ENCODE results near the gene TOMM40L.
A peak's percentile ranks its signal among the peaks of the same experiment; 100 is the strongest.
"Not testable (repeated sequence)": the region's sequence is repeated elsewhere in the genome, so short reads cannot be mapped to it uniquely, and the experiment has no call there.

The TOMM40L gene

DNA sequence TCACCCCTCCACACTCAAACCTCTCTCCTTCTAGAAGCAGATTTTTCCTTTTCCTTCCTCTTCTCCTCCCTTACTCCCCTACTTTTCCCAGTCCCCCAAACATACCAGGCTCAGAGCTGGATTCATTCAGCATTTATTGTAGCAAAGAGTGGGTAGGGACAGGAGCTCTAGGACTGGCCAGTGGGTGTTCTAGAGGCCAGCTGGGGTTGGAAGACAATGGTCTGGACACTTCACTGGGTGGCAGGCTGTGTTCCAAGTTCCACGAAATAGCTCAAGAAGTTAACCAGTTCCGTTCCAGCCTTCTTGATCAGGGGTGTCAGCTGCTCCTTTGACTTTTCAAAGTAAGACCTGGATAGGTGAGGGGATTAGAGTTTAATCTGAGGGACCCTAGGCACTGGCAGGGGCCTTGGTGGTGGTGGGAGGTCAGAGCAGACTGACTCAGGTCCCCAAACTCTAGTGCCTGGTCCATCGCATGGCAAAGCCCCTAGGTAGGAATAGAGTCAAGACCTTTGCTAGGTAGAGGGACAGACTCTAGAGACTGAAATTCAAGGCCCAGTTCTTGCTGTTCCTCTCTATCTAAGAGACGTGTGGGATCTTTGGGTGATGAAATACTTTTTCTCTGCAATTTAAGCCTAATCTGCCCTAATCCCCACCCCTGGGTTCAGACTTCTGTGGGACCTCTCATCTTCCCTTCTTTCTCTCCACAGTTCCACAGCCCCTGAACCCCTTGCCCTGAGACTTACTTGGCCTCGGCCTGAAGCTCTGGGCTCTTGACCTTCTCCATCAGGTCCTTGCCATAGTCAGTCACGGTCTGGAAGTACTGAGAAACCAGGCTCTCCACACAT, 3.5 kb upstream of the TOMM40L start:
- peaks cover 18% of the 10 kb centered on the region for H3K4me1 ChIP-seq (ENCODE audit: control insufficient read depth, insufficient read depth, low read length)
- no peaks in the 10 kb centered on the region for H3K27me3 ChIP-seq (ENCODE audit: control insufficient read depth in 1 of 2, insufficient read depth in 2 of 2, low read length in 2 of 2)
- H3K36me3 ChIP-seq (ENCODE audit: control insufficient read depth in 2 of 2, insufficient read depth in 2 of 2, low read length in 2 of 2) = no peaks in the 10 kb centered on the region
- H3K4me3 ChIP-seq (ENCODE audit: low read length in 2 of 2) = no peak overlapping the region
- no peak overlapping the region for H3K27ac ChIP-seq (ENCODE audit: low read length)
- H3K9me3 ChIP-seq (ENCODE audit: control insufficient read depth in 2 of 2, low read length in 2 of 2) = no peaks in the 10 kb centered on the region
- H3K9ac ChIP-seq (ENCODE audit: low read length in 2 of 2) = no peak overlapping the region

DNA sequence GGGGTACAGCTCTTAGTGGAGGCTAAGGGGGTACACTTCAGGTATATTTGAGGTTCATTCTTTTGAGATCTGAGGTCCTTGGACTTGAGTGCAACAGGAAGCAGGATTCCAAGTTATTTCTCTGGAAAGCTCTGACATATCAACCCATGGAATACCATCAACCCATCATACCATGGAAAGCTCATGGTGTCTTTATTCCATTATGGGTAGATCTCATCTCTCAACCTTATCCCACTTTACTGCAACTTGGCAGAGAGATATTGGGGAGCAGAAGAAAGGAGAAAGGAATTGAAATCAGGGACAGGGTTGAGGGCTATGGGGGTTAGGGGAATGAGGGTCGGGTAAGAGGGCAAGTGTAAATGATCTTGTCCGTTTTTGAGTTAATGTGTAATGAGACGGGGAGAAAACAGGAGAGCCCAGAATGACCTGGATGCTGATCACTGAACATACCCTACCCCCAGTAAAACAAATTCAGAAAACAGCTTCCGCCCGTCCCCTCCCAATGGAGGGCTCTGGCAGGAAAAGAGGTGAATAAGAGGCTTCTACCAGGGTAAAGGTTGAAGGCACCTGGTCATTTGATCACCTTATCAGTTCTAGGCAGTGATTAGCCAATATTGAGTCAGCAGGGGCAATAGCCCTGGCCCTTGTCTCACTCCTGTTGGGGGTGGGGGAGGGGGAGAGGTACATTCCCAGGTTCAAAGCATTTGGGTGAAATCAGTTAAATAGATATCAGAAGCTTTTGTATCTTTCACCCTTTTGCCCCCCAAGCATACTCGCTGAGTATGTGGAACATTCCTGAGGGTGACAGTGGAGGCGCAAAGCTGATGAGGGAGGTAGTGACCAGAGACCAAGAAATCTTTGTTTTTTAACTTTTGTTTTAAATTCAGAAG, 1.8 kb upstream of the TOMM40L start:
- peaks cover 24% of the 10 kb centered on the region for H3K4me1 ChIP-seq (ENCODE audit: control insufficient read depth, insufficient read depth, low read length)
- H3K9me3 ChIP-seq (ENCODE audit: control insufficient read depth in 2 of 2, low read length in 2 of 2) = no peaks in the 10 kb centered on the region
- no peaks in the 10 kb centered on the region for H3K27me3 ChIP-seq (ENCODE audit: control insufficient read depth in 1 of 2, insufficient read depth in 2 of 2, low read length in 2 of 2)
- H3K36me3 ChIP-seq (ENCODE audit: control insufficient read depth in 2 of 2, insufficient read depth in 2 of 2, low read length in 2 of 2) = peaks cover 9 to 10% of the 10 kb centered on the region in 2 donors
- no peak overlapping the region for H3K4me3 ChIP-seq (ENCODE audit: low read length in 2 of 2)
- no peak overlapping the region for H3K27ac ChIP-seq (ENCODE audit: low read length)
- no peak overlapping the region for H3K9ac ChIP-seq (ENCODE audit: low read length in 2 of 2)

DNA sequence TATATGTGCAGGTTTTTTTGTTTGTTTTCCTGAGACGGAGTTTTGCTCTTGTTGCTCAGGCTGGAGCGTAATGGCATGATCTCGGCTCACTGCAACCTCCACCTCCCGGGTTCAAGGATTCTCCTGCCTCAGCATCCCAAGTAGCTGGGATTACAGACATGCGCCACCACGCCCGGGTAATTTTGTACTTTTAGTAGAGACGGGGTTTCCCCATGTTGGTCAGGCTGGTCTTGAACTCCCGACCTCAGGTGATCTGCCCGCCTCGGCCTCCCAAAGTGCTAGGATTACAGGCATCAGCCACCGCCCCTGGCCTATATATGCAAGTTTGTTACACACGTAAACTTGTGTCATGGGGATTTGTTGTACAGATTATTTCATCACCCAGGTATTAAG, 1.2 kb upstream of the TOMM40L start:
- H3K4me3 ChIP-seq (ENCODE audit: low read length in 2 of 2); H3K9me3 ChIP-seq (ENCODE audit: control insufficient read depth in 2 of 2, low read length in 2 of 2); H3K27ac ChIP-seq (ENCODE audit: low read length); H3K9ac ChIP-seq (ENCODE audit: low read length in 2 of 2); H3K27me3 ChIP-seq (ENCODE audit: control insufficient read depth in 1 of 2, insufficient read depth in 2 of 2, low read length in 2 of 2): not testable (repeated sequence)
- Histone ChIP-seq H3K36me3 (ENCODE audit: control insufficient read depth in 2 of 2, insufficient read depth in 2 of 2, low read length in 2 of 2) (peaks cover 13 to 15% of the 10 kb centered on the region in 2 donors), H3K4me1 (ENCODE audit: control insufficient read depth, insufficient read depth, low read length) (peaks cover 24% of the 10 kb centered on the region)

DNA sequence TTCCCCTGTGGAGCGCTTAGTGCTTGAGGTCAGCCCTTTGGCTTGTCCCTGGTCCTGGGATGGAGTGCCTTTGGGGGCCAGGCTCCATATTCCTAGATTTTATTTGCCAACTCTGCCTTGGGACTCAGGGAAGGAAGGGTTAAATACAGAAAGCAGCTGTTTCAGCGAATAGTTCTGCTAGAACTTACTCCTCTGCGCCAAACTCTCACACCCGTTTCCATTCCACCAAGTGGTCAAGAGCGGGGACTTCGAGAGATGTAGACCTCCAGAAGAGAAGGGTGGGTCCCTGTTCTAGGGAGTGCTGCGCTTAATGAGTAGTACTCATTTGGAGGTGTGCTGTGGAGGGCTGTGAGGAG, 704 bp upstream of the TOMM40L start:
- H3K27me3 ChIP-seq (ENCODE audit: control insufficient read depth in 1 of 2, insufficient read depth in 2 of 2, low read length in 2 of 2) = no peaks in the 10 kb centered on the region
- peak overlapping the region; percentile 53 for H3K27ac ChIP-seq (ENCODE audit: low read length)
- peaks cover 24% of the 10 kb centered on the region for H3K4me1 ChIP-seq (ENCODE audit: control insufficient read depth, insufficient read depth, low read length)
- peak overlapping the region in 1 of 2 donors; percentile 15 for H3K4me3 ChIP-seq (ENCODE audit: low read length in 2 of 2)
- H3K9ac ChIP-seq (ENCODE audit: low read length in 2 of 2) = no peak overlapping the region
- no peaks in the 10 kb centered on the region for H3K9me3 ChIP-seq (ENCODE audit: control insufficient read depth in 2 of 2, low read length in 2 of 2)
- peaks cover 16 to 18% of the 10 kb centered on the region in 2 donors for H3K36me3 ChIP-seq (ENCODE audit: control insufficient read depth in 2 of 2, insufficient read depth in 2 of 2, low read length in 2 of 2)

DNA sequence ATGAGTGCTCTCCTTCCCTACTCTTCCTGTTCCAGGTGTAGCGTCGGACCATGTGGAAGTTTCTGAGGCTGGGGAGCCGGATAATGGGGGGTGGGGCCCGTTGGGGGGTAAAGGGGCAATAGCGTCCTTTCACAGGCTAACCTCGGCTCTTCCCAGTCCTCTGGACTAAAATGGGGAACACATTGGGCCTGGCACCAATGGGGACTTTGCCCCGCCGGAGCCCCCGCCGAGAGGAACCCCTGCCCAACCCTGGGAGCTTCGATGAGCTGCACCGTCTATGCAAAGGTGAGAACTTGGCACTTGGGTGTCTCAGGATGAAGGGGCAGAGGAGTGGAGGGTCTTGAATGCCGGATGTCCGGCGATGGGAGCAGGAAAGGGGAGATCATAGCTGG, 456 bp downstream of the TOMM40L start:
- Histone ChIP-seq H3K9ac (ENCODE audit: low read length in 2 of 2) (peak overlapping the region; percentile 85 to 89), H3K4me1 (ENCODE audit: control insufficient read depth, insufficient read depth, low read length) (peaks cover 24% of the 10 kb centered on the region), H3K36me3 (ENCODE audit: control insufficient read depth in 2 of 2, insufficient read depth in 2 of 2, low read length in 2 of 2) (peaks cover 16 to 24% of the 10 kb centered on the region in 2 donors), H3K4me3 (ENCODE audit: low read length in 2 of 2) (peak overlapping the region; percentile 91 to 99), H3K27ac (ENCODE audit: low read length) (peak overlapping the region; percentile 49), H3K9me3 (ENCODE audit: control insufficient read depth in 2 of 2, low read length in 2 of 2) (no peaks in the 10 kb centered on the region), H3K27me3 (ENCODE audit: control insufficient read depth in 1 of 2, insufficient read depth in 2 of 2, low read length in 2 of 2) (no peaks in the 10 kb centered on the region)

DNA sequence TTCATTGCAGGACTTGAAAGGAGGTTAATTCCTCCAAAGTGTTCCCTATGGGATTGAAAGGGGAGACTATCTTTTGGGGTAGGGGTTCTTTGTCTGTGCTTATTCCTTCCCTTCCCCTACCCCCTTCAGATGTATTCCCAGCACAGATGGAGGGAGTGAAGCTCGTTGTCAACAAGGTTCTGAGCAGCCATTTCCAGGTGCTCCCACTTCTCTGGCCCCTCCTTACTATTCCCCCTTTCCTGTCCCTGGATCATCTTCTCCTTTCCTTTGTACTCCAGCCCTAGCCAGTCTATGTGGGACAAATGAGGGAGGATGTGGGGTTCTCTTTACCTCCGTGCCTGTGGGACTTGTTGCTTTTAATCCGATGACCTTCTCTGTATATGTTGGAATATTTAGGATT, 899 bp downstream of the TOMM40L start:
- H3K27me3 ChIP-seq (ENCODE audit: control insufficient read depth in 1 of 2, insufficient read depth in 2 of 2, low read length in 2 of 2) = no peaks in the 10 kb centered on the region
- H3K27ac ChIP-seq (ENCODE audit: low read length) = no peak overlapping the region
- peaks cover 24% of the 10 kb centered on the region for H3K4me1 ChIP-seq (ENCODE audit: control insufficient read depth, insufficient read depth, low read length)
- no peaks in the 10 kb centered on the region for H3K9me3 ChIP-seq (ENCODE audit: control insufficient read depth in 2 of 2, low read length in 2 of 2)
- H3K9ac ChIP-seq (ENCODE audit: low read length in 2 of 2) = peak overlapping the region; percentile 62 to 85
- H3K36me3 ChIP-seq (ENCODE audit: control insufficient read depth in 2 of 2, insufficient read depth in 2 of 2, low read length in 2 of 2) = peaks cover 16 to 24% of the 10 kb centered on the region in 2 donors
- H3K4me3 ChIP-seq (ENCODE audit: low read length in 2 of 2) = peak overlapping the region; percentile 91 to 99

DNA sequence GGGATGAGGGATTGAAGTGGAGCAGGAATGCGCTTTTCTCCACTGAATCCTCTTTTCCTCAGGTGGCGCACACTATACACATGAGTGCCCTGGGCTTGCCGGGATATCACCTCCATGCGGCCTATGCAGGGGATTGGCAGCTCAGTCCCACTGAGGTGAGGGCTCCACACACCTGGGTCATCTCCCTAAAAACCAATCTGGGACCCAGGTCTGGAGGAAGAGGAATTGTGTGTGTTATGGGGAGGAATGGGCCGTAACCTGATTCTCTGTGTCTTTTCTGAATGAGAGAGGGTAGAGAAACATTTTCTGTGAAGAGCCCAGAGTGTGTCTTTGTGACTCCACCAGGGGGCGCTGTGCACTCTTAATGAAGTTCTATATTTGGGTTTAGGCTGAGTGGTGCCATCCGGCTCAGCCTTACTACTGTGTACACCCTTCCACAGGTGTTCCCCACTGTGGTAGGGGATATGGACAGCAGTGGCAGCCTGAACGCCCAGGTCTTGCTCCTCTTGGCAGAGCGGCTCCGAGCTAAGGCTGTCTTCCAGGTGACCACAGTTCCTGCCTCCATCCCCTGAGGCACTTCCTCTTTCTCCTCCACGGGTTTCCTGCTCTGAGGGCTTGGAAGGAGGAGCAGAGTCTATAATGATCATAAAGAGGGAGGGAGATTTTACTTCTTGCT, 1.5 kb downstream of the TOMM40L start:
- H3K27ac ChIP-seq (ENCODE audit: low read length) = no peak overlapping the region
- no peaks in the 10 kb centered on the region for H3K27me3 ChIP-seq (ENCODE audit: control insufficient read depth in 1 of 2, insufficient read depth in 2 of 2, low read length in 2 of 2)
- H3K4me1 ChIP-seq (ENCODE audit: control insufficient read depth, insufficient read depth, low read length) = peaks cover 24% of the 10 kb centered on the region
- H3K9me3 ChIP-seq (ENCODE audit: control insufficient read depth in 2 of 2, low read length in 2 of 2) = no peaks in the 10 kb centered on the region
- peak overlapping the region; percentile 91 to 99 for H3K4me3 ChIP-seq (ENCODE audit: low read length in 2 of 2)
- H3K9ac ChIP-seq (ENCODE audit: low read length in 2 of 2) = peak overlapping the region; percentile 36 to 85
- H3K36me3 ChIP-seq (ENCODE audit: control insufficient read depth in 2 of 2, insufficient read depth in 2 of 2, low read length in 2 of 2) = peaks cover 16 to 24% of the 10 kb centered on the region in 2 donors

DNA sequence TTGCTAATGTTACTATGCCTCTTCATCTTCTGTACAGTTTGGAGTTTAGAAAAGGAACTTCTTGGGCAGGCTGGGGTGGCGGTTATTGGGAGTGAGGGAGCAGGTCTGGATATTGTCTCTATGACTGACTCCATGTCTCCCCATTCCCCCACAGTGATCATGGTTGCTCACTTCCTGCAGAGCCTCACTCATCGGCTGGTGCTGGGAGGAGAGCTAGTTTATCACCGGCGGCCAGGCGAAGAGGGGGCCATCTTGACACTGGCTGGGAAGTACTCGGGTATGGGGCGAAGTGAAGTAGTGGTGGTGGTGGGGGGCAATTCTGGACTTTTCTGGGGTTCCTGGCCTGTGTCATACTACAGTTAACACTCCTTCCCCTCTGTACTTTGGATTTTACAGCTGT, 2.2 kb downstream of the TOMM40L start:
- Histone ChIP-seq H3K9me3 (ENCODE audit: control insufficient read depth in 2 of 2, low read length in 2 of 2) (no peaks in the 10 kb centered on the region), H3K36me3 (ENCODE audit: control insufficient read depth in 2 of 2, insufficient read depth in 2 of 2, low read length in 2 of 2) (peaks cover 16 to 24% of the 10 kb centered on the region in 2 donors), H3K27ac (ENCODE audit: low read length) (no peak overlapping the region), H3K27me3 (ENCODE audit: control insufficient read depth in 1 of 2, insufficient read depth in 2 of 2, low read length in 2 of 2) (no peaks in the 10 kb centered on the region), H3K9ac (ENCODE audit: low read length in 2 of 2) (no peak overlapping the region), H3K4me3 (ENCODE audit: low read length in 2 of 2) (peak overlapping the region in 1 of 2 donors; percentile 99), H3K4me1 (ENCODE audit: control insufficient read depth, insufficient read depth, low read length) (peaks cover 24% of the 10 kb centered on the region)

DNA sequence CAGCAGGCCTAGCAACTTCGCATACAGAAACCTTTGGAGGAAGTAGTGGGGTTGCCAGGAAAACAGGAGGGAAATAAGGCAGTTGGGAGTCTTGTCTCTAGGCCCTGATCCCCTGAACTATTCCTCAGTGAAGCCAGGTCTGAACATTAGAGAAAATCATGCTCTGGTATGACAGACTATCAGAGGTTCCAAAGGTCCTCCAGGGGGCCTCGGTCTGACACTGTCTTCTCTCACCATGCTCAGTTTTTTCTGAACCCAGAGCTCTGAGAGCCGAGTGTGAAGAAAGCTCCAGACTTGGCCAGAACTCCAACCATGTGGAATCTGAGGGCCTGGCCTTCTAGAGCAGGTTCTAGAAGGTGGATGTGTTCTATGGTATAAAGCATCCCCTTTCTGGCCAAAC, 4.0 kb downstream of the TOMM40L start:
- H3K4me1 ChIP-seq (ENCODE audit: control insufficient read depth, insufficient read depth, low read length) = peaks cover 24% of the 10 kb centered on the region
- H3K36me3 ChIP-seq (ENCODE audit: control insufficient read depth in 2 of 2, insufficient read depth in 2 of 2, low read length in 2 of 2) = peaks cover 16 to 24% of the 10 kb centered on the region in 2 donors
- no peaks in the 10 kb centered on the region for H3K27me3 ChIP-seq (ENCODE audit: control insufficient read depth in 1 of 2, insufficient read depth in 2 of 2, low read length in 2 of 2)
- no peak overlapping the region for H3K9ac ChIP-seq (ENCODE audit: low read length in 2 of 2)
- no peak overlapping the region for H3K27ac ChIP-seq (ENCODE audit: low read length)
- no peak overlapping the region for H3K4me3 ChIP-seq (ENCODE audit: low read length in 2 of 2)
- no peaks in the 10 kb centered on the region for H3K9me3 ChIP-seq (ENCODE audit: control insufficient read depth in 2 of 2, low read length in 2 of 2)

DNA sequence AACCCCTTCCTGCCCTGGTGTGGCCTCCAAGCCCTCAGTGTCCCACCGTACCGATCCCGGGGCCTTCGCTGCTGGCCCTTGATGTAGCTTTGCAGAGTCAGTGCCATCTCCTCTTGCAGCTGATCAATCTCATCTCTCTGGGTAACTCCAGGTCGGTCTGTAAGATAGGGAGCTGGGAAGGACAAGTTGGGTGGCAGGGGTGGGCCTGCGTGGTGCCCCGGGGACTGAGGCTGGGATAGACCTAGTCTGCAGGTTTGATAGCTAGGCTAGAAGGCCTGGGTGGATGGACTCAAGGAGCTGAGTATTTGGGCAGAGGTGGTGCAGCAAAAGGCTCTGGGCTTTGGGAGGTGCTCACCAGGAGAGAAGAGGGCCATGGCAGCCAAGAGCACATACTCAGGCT, 4.9 kb downstream of the TOMM40L start:
- Histone ChIP-seq H3K4me1 (ENCODE audit: control insufficient read depth, insufficient read depth, low read length) (peaks cover 19% of the 10 kb centered on the region), H3K9me3 (ENCODE audit: control insufficient read depth in 2 of 2, low read length in 2 of 2) (no peaks in the 10 kb centered on the region), H3K36me3 (ENCODE audit: control insufficient read depth in 2 of 2, insufficient read depth in 2 of 2, low read length in 2 of 2) (peaks cover 16 to 24% of the 10 kb centered on the region in 2 donors), H3K9ac (ENCODE audit: low read length in 2 of 2) (no peak overlapping the region), H3K4me3 (ENCODE audit: low read length in 2 of 2) (no peak overlapping the region), H3K27me3 (ENCODE audit: control insufficient read depth in 1 of 2, insufficient read depth in 2 of 2, low read length in 2 of 2) (no peaks in the 10 kb centered on the region), H3K27ac (ENCODE audit: low read length) (no peak overlapping the region)
